ENCODE results near the gene MMP2.

MMP2 gene

GRCh38 chr16:55453909-55454308, 25.1 kb upstream of the MMP2 start:
- H3K27ac Mint-ChIP-seq, result no peak overlapping the region
- ATAC-seq (replicated peaks), result no peak

DNA sequence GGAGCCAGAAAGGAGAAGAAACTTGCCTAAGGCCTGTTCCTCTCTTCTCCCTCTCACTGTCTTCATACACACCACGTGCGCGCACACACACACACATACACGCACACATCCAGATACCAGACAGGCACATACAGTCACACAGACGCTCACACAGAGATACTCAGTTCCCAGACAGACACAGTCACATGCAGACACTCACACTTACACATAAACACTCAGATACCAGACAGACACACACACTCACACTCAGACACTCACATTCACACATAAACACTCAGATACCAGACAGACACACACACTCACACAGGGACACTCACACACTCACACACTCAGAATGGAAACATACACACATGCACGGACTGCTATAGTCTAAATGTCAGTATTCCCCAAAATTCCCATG, 24.1 kb upstream of the MMP2 start:
- H3K9me3 Mint-ChIP-seq, result no peaks in the 10 kb centered on the region
- H3K27me3 Mint-ChIP-seq, result peaks cover 12 to 14% of the 10 kb centered on the region in 2 donors
- H3K4me1 Mint-ChIP-seq (ENCODE audit: low read depth in 2 of 2), result peaks cover 0 to 2% of the 10 kb centered on the region in 2 donors
- H3K27ac Mint-ChIP-seq, result no peak overlapping the region
- DNase-seq (no peak), ATAC-seq (replicated peaks) (no peak)
- H3K36me3 Mint-ChIP-seq (ENCODE audit: insufficient read depth), result no peaks in the 10 kb centered on the region
- no peak overlapping the region for H3K4me3 Mint-ChIP-seq

More at GRCh38 chr16:55453909-55454308, 25.1 kb upstream of the MMP2 start:
- Mint-ChIP-seq H3K4me1 (ENCODE audit: low read depth in 2 of 2) (no peaks in the 10 kb centered on the region), H3K36me3 (ENCODE audit: insufficient read depth) (no peaks in the 10 kb centered on the region), H3K4me3 (no peak overlapping the region), H3K9me3 (no peaks in the 10 kb centered on the region), H3K27me3 (peaks cover 8 to 11% of the 10 kb centered on the region in 2 donors)
- DNase-seq, result no peak

- no peak for DNase-seq
- Mint-ChIP-seq H3K27ac (no peak overlapping the region), H3K36me3 (ENCODE audit: insufficient read depth) (peaks cover 7% of the 10 kb centered on the region), H3K4me3 (no peak overlapping the region), H3K27me3 (peaks cover 20 to 22% of the 10 kb centered on the region in 2 donors), H3K4me1 (ENCODE audit: low read depth in 2 of 2) (peaks cover 0 to 7% of the 10 kb centered on the region in 2 donors), H3K9me3 (no peaks in the 10 kb centered on the region)
- no peak for ATAC-seq (replicated peaks)
Measured at GRCh38 chr16:55462241-55462640, 16.8 kb upstream of the MMP2 start.

DNA sequence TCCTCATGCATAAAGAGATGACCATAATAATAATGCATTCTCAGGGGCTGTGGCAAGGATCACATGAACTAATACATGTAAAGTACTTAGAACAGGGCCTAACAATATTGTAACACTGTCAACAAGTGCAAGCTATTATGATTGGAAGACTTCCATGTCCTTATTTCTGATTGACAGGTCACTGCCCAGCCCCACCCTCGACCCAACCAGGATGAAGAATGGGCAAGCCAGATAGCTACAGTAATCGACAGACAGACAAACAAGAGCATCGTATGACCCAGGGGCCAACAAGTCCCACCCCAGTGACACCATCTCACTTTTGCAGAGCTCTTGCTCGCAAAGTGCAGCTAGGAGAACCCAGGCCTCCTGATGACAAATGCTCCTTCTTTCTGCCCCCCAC, 14.6 kb upstream of the MMP2 start:
- Mint-ChIP-seq H3K36me3 (ENCODE audit: insufficient read depth) (peaks cover 7% of the 10 kb centered on the region), H3K4me3 (no peak overlapping the region), H3K9me3 (no peaks in the 10 kb centered on the region), H3K4me1 (ENCODE audit: low read depth in 2 of 2) (peaks cover 0 to 7% of the 10 kb centered on the region in 2 donors), H3K27ac (no peak overlapping the region), H3K27me3 (peaks cover 12 to 22% of the 10 kb centered on the region in 2 donors)
- ATAC-seq (replicated peaks) (no peak), DNase-seq (no peak)

DNA sequence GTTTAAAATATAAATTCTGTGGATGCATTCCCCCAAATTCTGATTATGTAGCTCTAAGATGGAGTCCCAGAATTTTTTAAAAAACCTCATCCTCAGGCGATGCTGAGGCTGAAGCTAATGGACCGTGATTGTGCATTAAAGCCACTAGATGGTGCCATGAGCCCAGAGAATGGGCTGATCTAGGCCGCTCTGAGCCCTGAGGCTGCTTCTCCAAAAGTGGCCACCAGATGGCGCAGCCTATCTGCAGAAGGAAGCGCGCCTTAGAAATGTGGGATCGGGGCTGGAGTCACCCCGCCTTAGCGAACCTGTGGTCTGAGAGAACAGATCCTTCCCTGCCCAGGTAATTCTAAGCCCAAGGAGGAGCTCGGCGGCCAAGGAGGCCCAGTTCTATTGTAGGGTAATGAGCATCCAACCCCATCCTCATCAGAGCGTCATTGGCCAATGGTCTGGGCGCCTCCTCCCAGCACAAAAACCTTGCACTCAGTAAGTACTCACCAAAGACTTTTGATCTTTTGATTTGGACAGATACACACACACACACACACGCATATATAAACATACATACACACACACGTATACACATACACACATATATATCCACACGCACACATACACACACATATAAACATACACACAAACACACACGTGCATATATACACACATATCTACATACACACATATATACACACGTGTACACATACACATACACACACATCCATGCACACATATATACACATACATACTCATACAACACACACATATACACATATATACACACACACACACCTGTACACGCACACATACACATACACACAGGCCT, 13.7 kb upstream of the MMP2 start:
- peaks cover 0 to 5% of the 10 kb centered on the region in 2 donors for H3K4me1 Mint-ChIP-seq (ENCODE audit: low read depth in 2 of 2)
- ATAC-seq (replicated peaks) (peak; percentile 97), DNase-seq (peak; percentile 75 to 77 (median 77))
- no peak overlapping the region for H3K4me3 Mint-ChIP-seq
- peaks cover 7% of the 10 kb centered on the region for H3K36me3 Mint-ChIP-seq (ENCODE audit: insufficient read depth)
- no peak overlapping the region for H3K27ac Mint-ChIP-seq
- peaks cover 5 to 15% of the 10 kb centered on the region in 2 donors for H3K27me3 Mint-ChIP-seq
- H3K9me3 Mint-ChIP-seq, result no peaks in the 10 kb centered on the region

GRCh38 chr16:55466209-55466608, 12.8 kb upstream of the MMP2 start:
- Mint-ChIP-seq H3K36me3 (ENCODE audit: insufficient read depth) (peaks cover 7% of the 10 kb centered on the region), H3K9me3 (no peaks in the 10 kb centered on the region), H3K27me3 (peaks cover 5 to 15% of the 10 kb centered on the region in 2 donors), H3K4me3 (no peak overlapping the region), H3K4me1 (ENCODE audit: low read depth in 2 of 2) (peaks cover 0 to 5% of the 10 kb centered on the region in 2 donors), H3K27ac (no peak overlapping the region)
- DNase-seq, result no peak
- no peak for ATAC-seq (replicated peaks)

DNA sequence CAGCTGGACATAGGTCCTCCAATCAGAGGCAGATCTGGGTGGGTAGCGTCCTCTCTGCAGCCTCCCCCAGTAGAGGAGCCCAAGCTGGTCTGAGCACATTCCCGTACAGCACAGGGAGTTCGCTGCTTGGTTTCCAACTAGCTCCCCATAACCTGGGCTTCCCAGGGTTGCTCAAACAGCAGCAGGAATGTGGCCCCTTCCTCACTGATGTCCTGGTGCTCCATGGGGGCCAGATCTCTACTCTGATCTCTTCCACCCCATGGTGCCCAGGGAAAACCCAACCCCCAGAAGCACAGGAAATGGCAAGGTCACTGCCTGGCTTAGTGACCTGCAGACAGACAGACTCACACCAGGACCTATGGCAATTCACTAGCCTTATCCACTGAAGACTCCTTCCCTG, 11.1 kb upstream of the MMP2 start:
- Mint-ChIP-seq H3K9me3 (no peaks in the 10 kb centered on the region), H3K4me3 (no peak overlapping the region), H3K27ac (no peak overlapping the region), H3K4me1 (ENCODE audit: low read depth in 2 of 2) (peaks cover 0 to 5% of the 10 kb centered on the region in 2 donors), H3K36me3 (ENCODE audit: insufficient read depth) (peaks cover 7% of the 10 kb centered on the region), H3K27me3 (peaks cover 5 to 7% of the 10 kb centered on the region in 2 donors)
- ATAC-seq (replicated peaks) (no peak), DNase-seq (no peak)

GRCh38 chr16:55468352-55468990, 10.5 kb upstream of the MMP2 start:
- ATAC-seq (replicated peaks), result no peak
- no peak for DNase-seq
- H3K4me1 Mint-ChIP-seq (ENCODE audit: low read depth in 2 of 2), result peaks cover 0 to 5% of the 10 kb centered on the region in 2 donors
- H3K4me3 Mint-ChIP-seq, result no peak overlapping the region
- H3K36me3 Mint-ChIP-seq (ENCODE audit: insufficient read depth), result peaks cover 7% of the 10 kb centered on the region
- H3K27ac Mint-ChIP-seq, result no peak overlapping the region
- no peaks in the 10 kb centered on the region for H3K9me3 Mint-ChIP-seq
- H3K27me3 Mint-ChIP-seq, result peaks cover 5 to 7% of the 10 kb centered on the region in 2 donors

DNA sequence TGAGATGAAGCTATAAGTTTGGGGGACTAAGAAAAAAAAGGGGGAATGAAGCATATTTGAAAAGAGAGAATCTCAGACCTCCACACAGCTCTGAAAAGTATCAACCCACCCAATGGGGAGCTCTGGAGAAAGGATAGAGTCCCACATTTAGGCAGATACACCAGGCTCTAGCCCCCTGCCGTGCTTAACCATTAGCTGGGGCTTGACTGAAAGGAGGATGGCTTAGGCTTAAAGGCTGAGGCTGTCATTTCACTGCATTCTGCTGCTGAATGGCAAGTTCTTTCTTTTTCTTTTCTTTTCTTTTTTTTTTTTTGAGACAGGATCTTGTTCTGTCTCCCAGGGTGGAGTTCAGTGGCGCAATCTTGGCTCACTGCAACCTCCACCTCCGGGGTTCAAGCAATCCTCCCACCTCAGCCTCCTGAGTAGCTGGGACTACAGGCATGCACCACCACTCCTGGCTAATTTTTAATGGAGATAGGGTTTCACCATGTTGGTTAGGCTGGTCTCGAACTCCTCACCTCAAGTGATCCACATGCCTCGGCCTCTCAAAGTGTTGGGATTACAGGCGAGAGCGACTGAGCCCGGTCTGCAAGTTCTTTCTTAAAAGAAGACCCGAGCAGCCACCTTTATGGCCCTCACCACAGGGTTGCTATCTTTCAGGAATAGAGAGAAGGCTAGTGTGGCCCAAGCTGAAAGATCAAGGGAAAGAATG, 9.0 kb upstream of the MMP2 start:
- H3K27me3 Mint-ChIP-seq, result peaks cover 5 to 16% of the 10 kb centered on the region in 2 donors
- H3K4me3 Mint-ChIP-seq, result no peak overlapping the region
- H3K9me3 Mint-ChIP-seq, result no peaks in the 10 kb centered on the region
- ATAC-seq (replicated peaks), result no peak
- H3K27ac Mint-ChIP-seq, result no peak overlapping the region
- peaks cover 0 to 5% of the 10 kb centered on the region in 2 donors for H3K4me1 Mint-ChIP-seq (ENCODE audit: low read depth in 2 of 2)
- DNase-seq, result no peak
- H3K36me3 Mint-ChIP-seq (ENCODE audit: insufficient read depth), result peaks cover 3% of the 10 kb centered on the region

DNA sequence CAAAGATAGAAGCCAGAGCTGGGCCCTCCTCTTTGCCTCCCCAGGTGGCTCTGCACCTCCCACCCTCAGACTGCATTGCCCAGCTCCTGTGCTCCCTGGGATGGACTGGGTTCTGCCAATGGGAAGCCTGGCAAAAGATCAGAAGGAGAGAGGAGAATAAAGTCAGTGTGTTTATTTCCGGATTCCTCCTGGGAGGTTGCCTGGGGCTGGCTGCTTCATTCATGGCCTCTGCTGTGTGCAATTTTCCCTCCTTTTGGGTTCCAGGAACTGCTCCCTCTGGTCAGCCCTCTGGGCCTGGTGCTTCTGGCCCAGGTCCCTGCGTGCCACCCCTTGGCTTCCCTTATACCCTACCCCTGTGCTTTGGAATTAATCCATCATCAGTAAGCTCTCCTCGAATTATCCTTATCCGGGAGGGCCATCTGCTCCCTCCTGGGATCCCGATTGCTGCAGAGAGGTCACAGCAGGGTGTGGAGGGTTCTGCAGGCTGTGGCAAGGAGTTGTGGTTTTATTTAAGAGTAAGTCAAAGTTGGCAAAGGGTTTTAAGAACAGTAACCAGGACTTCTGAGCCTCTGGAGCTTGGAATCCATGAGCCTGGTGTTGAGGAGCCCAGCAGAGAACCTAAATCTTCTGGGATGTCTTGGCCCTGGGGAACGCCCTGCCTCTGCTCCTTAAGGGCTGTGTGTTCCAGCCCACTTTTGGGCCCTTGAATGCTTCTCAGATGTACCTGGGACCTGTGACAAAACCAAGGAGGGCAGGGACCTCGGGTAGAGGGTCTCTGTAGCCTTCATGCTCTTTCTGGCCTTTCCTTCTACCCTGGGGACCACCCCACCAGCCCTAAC, 8.2 kb upstream of the MMP2 start:
- H3K4me1 Mint-ChIP-seq (ENCODE audit: low read depth in 2 of 2), result peaks cover 0 to 2% of the 10 kb centered on the region in 2 donors
- no peaks in the 10 kb centered on the region for H3K36me3 Mint-ChIP-seq (ENCODE audit: insufficient read depth)
- no peaks in the 10 kb centered on the region for H3K9me3 Mint-ChIP-seq
- peaks cover 5 to 18% of the 10 kb centered on the region in 2 donors for H3K27me3 Mint-ChIP-seq
- no peak overlapping the region for H3K27ac Mint-ChIP-seq
- no peak for ATAC-seq (replicated peaks)
- no peak overlapping the region for H3K4me3 Mint-ChIP-seq
- DNase-seq, result no peak

- no peaks in the 10 kb centered on the region for H3K9me3 Mint-ChIP-seq
- H3K36me3 Mint-ChIP-seq (ENCODE audit: insufficient read depth), result no peaks in the 10 kb centered on the region
- ATAC-seq (replicated peaks) (no peak), DNase-seq (no peak)
- peaks cover 8 to 23% of the 10 kb centered on the region in 2 donors for H3K27me3 Mint-ChIP-seq
- H3K4me3 Mint-ChIP-seq, result no peak overlapping the region
- no peaks in the 10 kb centered on the region for H3K4me1 Mint-ChIP-seq (ENCODE audit: low read depth in 2 of 2)
- H3K27ac Mint-ChIP-seq, result no peak overlapping the region
Measured at GRCh38 chr16:55471448-55472097, 7.4 kb upstream of the MMP2 start.

- ATAC-seq (replicated peaks), result no peak
- Mint-ChIP-seq H3K36me3 (ENCODE audit: insufficient read depth) (no peaks in the 10 kb centered on the region), H3K27ac (no peak overlapping the region), H3K4me3 (no peak overlapping the region), H3K4me1 (ENCODE audit: low read depth in 2 of 2) (no peaks in the 10 kb centered on the region), H3K9me3 (no peaks in the 10 kb centered on the region), H3K27me3 (peaks cover 20 to 43% of the 10 kb centered on the region in 2 donors)
- no peak for DNase-seq
Measured at GRCh38 chr16:55473587-55473986, 5.4 kb upstream of the MMP2 start.

Data from effector memory CD8-positive, alpha-beta T cell (primary cell).